H4 (cell line): ENCODE data around the gene RBM12. TPM values are rescaled to one million over a fixed set of nuclear protein-coding genes. Genes with fewer than 3 reads are reported as not detected.

ENCODE experiments used
- DNase-seq: peaks from one replicate; pipeline ENCODE4 v3.0.0-alpha.2; 2015; ENCODE audit warnings: low spot score
- total RNA-seq: library from RNA; depleted of rRNA; stranded (reverse); fragments of >200 nt; shearing (Covaris generic); gene quantifications from 2 replicates; pipeline ENCODE4 v1.2.3, GENCODE V29; 2014; rRNA removed

RBM12 gene
- total RNA-seq, 1 experiment from 2014 or later, result 62.3 TPM

DNA sequence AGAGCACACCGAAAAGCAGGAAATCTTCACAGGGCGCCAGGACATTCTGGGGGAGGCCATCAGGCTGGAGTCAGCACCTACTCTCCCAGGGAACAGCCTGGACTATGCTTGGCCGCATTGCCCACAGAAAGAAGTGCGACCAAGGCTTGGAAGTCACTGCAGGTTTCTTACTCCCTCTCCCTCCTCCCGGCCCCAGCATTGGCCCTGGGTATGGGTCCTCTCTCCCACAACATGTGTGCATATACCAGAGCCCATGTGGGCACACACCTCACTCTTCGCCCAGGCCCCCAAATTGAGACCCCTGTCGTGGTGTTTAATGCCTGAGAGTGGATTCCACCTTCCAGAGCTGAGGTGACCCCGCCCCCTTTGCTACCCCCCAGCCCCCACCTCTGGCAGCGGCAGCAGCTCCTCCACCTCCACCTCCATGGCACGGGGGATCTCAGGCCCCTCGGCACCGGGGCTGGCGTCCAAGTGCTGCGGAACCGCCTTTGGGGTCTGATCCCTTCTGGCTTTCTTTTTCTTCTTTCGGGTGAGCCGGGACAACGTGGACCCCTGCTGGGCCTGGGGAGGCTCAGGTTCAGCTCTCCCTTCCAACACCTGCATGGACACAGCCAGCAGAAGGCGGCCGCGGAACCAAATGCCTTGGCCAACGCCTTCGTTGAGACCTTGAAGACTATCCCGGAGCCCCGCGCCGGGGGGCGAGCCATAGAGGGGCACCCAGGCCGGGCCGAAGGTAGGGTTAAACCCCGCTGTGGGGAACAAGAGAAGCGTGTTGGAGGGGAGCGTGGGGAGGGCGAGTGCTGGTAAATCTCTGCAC is 64.3 kb downstream of the RBM12 start:
- no peak for DNase-seq

DNA sequence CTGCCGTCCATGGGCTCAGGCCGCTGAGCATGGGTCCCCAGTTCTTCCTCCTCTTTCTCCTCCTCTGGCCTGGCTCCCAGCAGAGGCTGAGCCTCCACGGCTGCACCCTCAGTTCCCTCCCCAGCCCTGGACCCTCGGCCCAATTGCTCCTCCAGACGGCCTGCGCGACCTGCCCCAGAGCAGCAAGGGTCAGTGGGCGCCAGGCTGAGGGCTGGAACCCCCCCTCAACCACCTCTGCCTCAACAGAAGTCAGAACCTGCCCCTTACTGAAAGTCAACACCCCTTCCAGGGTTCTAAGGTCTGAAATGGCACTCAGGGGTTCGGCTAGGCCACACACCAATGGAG is 65.0 kb downstream of the RBM12 start:
- no peak for DNase-seq

Other genes starting within 250 kb of the RBM12 start
- gene GDF5, start 226.7 kb downstream of the RBM12 start, total RNA-seq, result 0.08 and 0.23 TPM in 2 replicates
- 11.5 and 15.3 TPM in 2 replicates for gene CEP250, start 209.3 kb downstream of the RBM12 start, total RNA-seq
- gene C20orf173, start 135.2 kb downstream of the RBM12 start, total RNA-seq, result not detected in 2 replicates
- 503 and 555 TPM in 2 replicates for gene ERGIC3, start 122.8 kb downstream of the RBM12 start, total RNA-seq
- 0.45 TPM in 1 of 2 replicates, not detected in the other for gene SPAG4, start 49.1 kb downstream of the RBM12 start, total RNA-seq
- gene CPNE1, start within 50 bp of the RBM12 start, total RNA-seq, result 174 and 204 TPM in 2 replicates
- 27.4 and 42.0 TPM in 2 replicates for gene NFS1, start 34.5 kb upstream of the RBM12 start, total RNA-seq
- 392 and 407 TPM in 2 replicates for gene ROMO1, start 34.5 kb upstream of the RBM12 start, total RNA-seq
- 162 and 164 TPM in 2 replicates for gene RBM39, start 77.4 kb upstream of the RBM12 start, total RNA-seq
- gene PHF20, start 107.1 kb upstream of the RBM12 start, total RNA-seq, result 12.0 and 15.0 TPM in 2 replicates